GM23248 (cell line): ENCODE data around the gene IL1RAPL1.

Experiments used
- EZH2 ChIP-seq: fragments of 200-600 bp; sonication (generic); IDR thresholded peaks from 2 replicates; pipeline ENCODE4 v1.6.1; 2018; ENCODE audit warnings: antibody characterized with exemption, mild to moderate bottlenecking; ENCODE audit not compliant: insufficient read depth, poor library complexity, severe bottlenecking
- EZH2phosphoT487 ChIP-seq: fragments of 200-600 bp; sonication (generic); IDR thresholded peaks from 2 replicates; pipeline ENCODE4 v1.6.1; 2018; ENCODE audit warnings: antibody characterized with exemption, moderate library complexity, mild to moderate bottlenecking, low read depth; ENCODE audit not compliant: insufficient read depth

- TF ChIP-seq EZH2, result no peak
- no peak for TF ChIP-seq EZH2phosphoT487
These were observed 261.5 kb downstream of the IL1RAPL1 start for GRCh38 chrX:28848707-28849106.
